Osteocyte (in vitro differentiated cells): ENCODE results near the gene SOCS7. TPM values are rescaled to one million over a fixed set of nuclear protein-coding genes. Genes with fewer than 3 reads are reported as not detected.

Experiments used
- DNase-seq: peaks from one replicate; pipeline ENCODE4 v3.0.0; 2021; ENCODE audit warnings: mixed read lengths; ENCODE audit not compliant: unreplicated experiment; ENCODE audit errors: extremely low spot score
- H3K27ac Mint-ChIP-seq: one replicate; pipeline ENCODE4 v1.8.0; 2021; ENCODE audit warnings: mild to moderate bottlenecking, mixed read lengths; ENCODE audit not compliant: unreplicated experiment
- H3K27me3 Mint-ChIP-seq: one replicate; pipeline ENCODE4 v1.8.0; 2021; ENCODE audit warnings: mixed read lengths; ENCODE audit not compliant: unreplicated experiment
- H3K36me3 Mint-ChIP-seq: one replicate; pipeline ENCODE4 v1.8.0; 2021; ENCODE audit warnings: mixed read lengths; ENCODE audit not compliant: unreplicated experiment
- H3K4me1 Mint-ChIP-seq: one replicate; pipeline ENCODE4 v1.8.0; 2021; ENCODE audit warnings: mixed read lengths; ENCODE audit not compliant: unreplicated experiment
- H3K4me3 Mint-ChIP-seq: one replicate; pipeline ENCODE4 v1.8.0; 2021; ENCODE audit warnings: mild to moderate bottlenecking, moderate library complexity, mixed read lengths; ENCODE audit not compliant: unreplicated experiment
- H3K9me3 Mint-ChIP-seq: one replicate; pipeline ENCODE4 v1.8.0; 2021; ENCODE audit warnings: mixed read lengths; ENCODE audit not compliant: unreplicated experiment
- total RNA-seq: library from RNA; stranded (reverse); gene quantifications from 2 replicates; pipeline ENCODE4 v1.2.1, GENCODE V29; 2021
- TF ChIP-seq, protein P1 (sequence below): fragments of 200-600 bp; sonication (generic); IDR thresholded peaks from 2 replicates; pipeline ENCODE4 v1.5.0; 2021; ENCODE audit warnings: antibody characterized with exemption, mild to moderate bottlenecking, moderate library complexity

The SOCS7 gene
- total RNA-seq, 1 donor from 2014 or later, result 19.1 TPM

DNA sequence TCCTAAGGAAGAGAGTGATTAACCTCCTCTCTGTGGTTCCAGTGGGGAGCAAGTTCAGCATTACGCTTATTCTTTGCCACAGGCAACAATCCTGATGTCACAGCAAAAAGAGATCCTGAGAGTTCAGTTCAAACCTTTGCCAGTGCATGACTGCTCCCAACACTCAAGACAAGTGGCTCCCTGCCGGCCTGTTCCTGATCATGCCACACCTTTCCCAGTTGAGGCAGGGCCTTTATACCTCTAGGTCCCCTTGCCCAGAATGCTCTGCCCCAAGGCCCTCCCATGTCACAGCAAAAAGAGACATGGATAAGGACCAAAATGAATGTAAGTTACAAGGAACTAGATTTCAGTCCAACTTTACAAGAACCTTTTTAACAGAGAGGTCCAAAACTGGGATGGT is 45.6 kb downstream of the SOCS7 start:
- Mint-ChIP-seq H3K4me3 (no peak overlapping the region), H3K27me3 (no peaks in the 10 kb centered on the region), H3K27ac (no peak overlapping the region), H3K9me3 (no peaks in the 10 kb centered on the region), H3K4me1 (no peaks in the 10 kb centered on the region), H3K36me3 (peaks cover 60% of the 10 kb centered on the region)
- DNase-seq, result no peak
- TF ChIP-seq, protein P1, sequence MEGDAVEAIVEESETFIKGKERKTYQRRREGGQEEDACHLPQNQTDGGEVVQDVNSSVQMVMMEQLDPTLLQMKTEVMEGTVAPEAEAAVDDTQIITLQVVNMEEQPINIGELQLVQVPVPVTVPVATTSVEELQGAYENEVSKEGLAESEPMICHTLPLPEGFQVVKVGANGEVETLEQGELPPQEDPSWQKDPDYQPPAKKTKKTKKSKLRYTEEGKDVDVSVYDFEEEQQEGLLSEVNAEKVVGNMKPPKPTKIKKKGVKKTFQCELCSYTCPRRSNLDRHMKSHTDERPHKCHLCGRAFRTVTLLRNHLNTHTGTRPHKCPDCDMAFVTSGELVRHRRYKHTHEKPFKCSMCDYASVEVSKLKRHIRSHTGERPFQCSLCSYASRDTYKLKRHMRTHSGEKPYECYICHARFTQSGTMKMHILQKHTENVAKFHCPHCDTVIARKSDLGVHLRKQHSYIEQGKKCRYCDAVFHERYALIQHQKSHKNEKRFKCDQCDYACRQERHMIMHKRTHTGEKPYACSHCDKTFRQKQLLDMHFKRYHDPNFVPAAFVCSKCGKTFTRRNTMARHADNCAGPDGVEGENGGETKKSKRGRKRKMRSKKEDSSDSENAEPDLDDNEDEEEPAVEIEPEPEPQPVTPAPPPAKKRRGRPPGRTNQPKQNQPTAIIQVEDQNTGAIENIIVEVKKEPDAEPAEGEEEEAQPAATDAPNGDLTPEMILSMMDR, result no peak

DNA sequence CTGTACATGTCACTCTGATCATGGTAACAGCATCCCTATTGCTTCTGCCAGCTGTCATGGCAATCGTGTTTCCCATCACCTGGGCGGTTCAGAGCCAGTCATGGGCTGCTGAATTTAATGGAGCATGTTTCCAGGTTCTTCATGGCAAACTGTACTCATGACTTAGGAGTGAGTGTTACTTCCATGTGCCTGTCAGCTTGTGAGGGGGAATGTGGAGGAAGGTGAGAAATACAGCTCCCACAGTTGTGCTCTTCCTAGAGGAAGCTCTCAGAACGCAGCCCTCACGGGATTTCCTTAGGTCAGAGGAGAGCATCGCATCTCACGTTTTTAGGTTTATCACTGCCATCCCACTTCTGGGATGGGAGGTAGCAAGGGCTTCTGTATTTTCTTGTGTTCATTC is 48.6 kb downstream of the SOCS7 start:
- no peak overlapping the region for H3K27ac Mint-ChIP-seq

DNA sequence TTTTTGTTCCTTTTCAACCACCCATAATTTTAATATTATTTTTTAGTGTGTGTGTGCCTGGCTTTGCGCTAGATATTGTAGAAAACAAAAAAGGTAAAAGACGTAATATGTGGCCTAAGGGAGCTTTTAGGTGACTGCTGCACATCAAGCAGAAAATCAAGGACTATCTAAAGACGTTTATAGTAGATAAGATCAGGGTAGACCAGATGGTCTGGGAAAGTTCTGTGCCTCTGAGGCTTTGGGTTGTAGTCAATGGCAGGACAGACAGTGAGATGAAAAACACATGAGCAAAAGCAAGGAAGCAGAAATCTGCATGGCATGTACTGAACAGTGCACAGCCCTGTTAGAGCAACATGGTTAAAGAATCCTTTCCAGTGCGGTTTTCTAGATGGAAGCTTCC is 49.8 kb downstream of the SOCS7 start:
- no peaks in the 10 kb centered on the region for H3K4me1 Mint-ChIP-seq
- no peak overlapping the region for H3K27ac Mint-ChIP-seq
- H3K27me3 Mint-ChIP-seq, result no peaks in the 10 kb centered on the region
- no peaks in the 10 kb centered on the region for H3K9me3 Mint-ChIP-seq
- TF ChIP-seq, protein P1, result no peak
- H3K36me3 Mint-ChIP-seq, result peaks cover 36% of the 10 kb centered on the region
- no peak overlapping the region for H3K4me3 Mint-ChIP-seq
- no peak for DNase-seq

More for the DNA sequence above, 48.6 kb downstream of the SOCS7 start:
- H3K4me3 Mint-ChIP-seq, result no peak overlapping the region
- no peak for DNase-seq
- H3K4me1 Mint-ChIP-seq, result no peaks in the 10 kb centered on the region
- H3K27me3 Mint-ChIP-seq, result no peaks in the 10 kb centered on the region
- no peaks in the 10 kb centered on the region for H3K9me3 Mint-ChIP-seq
- TF ChIP-seq, protein P1, result no peak
- H3K36me3 Mint-ChIP-seq, result peaks cover 46% of the 10 kb centered on the region

DNA sequence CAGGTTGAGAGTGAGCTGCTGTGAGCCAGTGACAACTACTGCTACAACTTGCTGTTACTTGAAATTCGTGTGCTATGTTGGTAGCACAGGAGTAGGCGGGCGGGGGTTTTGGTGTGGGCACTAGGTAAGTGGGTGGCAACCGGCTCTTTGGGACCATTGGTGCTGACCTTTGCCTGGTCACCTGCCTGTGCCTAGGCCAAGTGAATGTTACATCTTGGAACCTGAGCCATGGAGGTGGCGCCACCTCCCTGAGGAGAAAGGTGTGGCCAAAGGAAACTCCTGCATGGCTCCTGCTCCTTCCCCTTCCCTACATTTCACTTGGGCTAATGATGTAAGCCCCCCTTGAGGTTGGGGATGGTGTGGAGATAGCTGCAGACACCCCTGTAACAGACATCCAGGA is 51.3 kb downstream of the SOCS7 start:
- no peaks in the 10 kb centered on the region for H3K27me3 Mint-ChIP-seq
- H3K27ac Mint-ChIP-seq, result no peak overlapping the region
- H3K4me1 Mint-ChIP-seq, result no peaks in the 10 kb centered on the region

DNA sequence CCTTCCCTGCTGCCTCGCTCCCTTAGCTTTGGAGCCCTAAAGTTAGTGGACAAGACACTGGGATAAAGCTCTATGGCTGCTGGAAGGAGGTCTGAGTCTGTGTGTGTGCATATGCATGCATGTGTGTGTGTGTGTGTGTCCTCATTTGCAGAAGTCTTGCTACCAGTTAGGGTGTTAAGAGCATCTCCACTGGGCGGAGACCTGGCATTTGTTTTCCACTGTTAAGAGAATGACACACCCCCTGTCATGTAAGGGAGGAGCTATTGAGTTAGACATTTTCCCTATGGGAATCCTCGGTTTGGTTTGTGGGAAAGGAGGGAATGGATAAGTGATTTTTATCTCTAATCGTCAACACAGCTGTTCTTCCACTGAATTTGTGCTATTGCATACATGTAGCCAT is 51.8 kb downstream of the SOCS7 start:
- H3K36me3 Mint-ChIP-seq, result peaks cover 26% of the 10 kb centered on the region
- no peak overlapping the region for H3K4me3 Mint-ChIP-seq
- no peaks in the 10 kb centered on the region for H3K4me1 Mint-ChIP-seq
- H3K9me3 Mint-ChIP-seq, result no peaks in the 10 kb centered on the region
- no peaks in the 10 kb centered on the region for H3K27me3 Mint-ChIP-seq
- no peak for DNase-seq
- H3K27ac Mint-ChIP-seq, result no peak overlapping the region
- TF ChIP-seq, protein P1, result no peak

More for the DNA sequence above, 51.3 kb downstream of the SOCS7 start:
- no peaks in the 10 kb centered on the region for H3K9me3 Mint-ChIP-seq
- no peak for DNase-seq
- TF ChIP-seq, protein P1, result no peak
- peaks cover 26% of the 10 kb centered on the region for H3K36me3 Mint-ChIP-seq
- no peak overlapping the region for H3K4me3 Mint-ChIP-seq
